Measurements from ENCODE around the gene CGREF1.
"Not testable (repeated sequence)": the region's sequence is repeated elsewhere in the genome, so short reads cannot be mapped to it uniquely, and the experiment has no call there.

CGREF1 gene

GRCh38 chr2:27111392-27112078 is 7.4 kb downstream of the CGREF1 start:
- not testable (repeated sequence) for DNase-seq (ENCODE audit: low read depth)

- DNase-seq (ENCODE audit: low read depth): not testable (repeated sequence)
Observed at GRCh38 chr2:27110603-27111352, 8.2 kb downstream of the CGREF1 start.

DNA sequence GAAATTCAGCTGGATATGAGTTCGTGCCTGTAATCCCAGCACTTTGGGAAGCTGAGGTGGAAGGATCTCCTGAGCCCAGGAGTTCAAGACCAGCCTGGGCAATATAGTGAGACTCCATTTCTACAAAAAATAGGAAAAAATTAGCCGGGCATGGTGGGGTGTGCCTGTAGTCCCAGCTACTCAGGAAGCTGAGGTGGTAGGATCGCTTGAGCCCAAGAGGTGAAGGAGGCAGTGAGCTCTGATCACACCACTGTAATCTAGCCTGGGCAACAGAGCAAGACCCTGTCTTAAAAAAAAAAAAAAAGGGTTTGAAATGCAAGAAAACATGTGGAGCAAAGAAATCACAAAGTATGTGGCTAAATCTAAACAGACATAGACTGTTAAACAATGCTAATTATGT is 9.8 kb downstream of the CGREF1 start:
- no peak for DNase-seq (ENCODE audit: low read depth)

DNA sequence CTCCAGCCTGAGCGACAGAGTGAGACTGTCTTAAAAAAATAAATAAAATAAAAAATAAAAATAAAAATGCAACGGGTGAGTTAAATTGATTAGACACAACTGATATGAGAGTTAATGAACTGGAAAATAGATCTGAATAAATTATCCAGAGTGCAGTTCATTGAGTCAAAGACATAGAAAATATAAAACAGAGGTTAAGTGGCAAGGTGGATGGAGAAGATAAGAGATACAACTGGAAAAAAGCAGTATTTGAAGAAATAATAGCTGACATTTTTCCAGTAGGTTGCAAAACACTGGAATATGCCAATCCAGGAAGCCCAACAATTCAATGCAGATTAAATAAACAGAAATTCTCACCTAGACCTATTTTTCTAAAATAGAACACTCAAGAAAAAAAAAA is 10.7 kb downstream of the CGREF1 start:
- DNase-seq (ENCODE audit: low read depth): no peak

DNA sequence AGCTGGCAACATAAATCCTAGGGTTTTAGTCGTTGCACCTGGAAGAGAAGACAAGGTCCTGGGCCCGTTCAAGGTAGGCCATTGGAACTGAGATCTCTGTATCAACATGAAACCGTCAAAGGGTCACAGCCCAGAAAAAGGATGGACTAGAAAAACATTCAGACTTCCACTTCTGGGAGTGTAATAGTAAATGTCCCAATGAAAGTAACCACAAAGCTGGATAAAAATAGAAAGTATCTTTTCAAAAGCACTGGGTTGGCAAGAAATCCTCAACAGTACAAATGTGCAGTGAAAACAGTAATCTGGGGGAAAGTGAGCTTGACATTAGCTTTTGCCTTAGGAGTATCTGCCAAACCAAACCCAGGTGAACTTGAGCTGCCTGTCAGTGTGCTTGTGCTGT is 12.9 kb downstream of the CGREF1 start:
- no peak for DNase-seq (ENCODE audit: low read depth)

DNA sequence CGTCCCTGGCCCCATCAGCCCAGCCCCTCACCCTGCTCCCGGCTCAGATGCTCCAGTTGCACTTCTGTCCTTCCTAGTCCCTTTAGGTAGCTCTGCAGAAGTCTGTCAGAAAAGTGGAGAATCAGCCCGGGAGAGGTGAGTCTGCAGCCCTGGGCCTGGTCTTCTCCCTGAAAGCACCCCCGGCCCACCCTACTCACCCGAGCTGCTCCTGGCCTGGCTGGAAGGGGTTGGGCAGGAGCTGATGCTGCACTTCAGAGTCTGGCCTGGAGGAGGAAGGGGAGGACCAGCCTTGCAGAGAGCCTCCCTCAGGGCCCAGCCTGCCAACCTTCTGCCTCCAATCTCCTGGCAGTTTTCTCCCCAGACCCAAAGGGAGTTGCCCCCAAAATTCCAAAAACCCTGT is 16.6 kb downstream of the CGREF1 start:
- no peak for DNase-seq (ENCODE audit: low read depth)

DNA sequence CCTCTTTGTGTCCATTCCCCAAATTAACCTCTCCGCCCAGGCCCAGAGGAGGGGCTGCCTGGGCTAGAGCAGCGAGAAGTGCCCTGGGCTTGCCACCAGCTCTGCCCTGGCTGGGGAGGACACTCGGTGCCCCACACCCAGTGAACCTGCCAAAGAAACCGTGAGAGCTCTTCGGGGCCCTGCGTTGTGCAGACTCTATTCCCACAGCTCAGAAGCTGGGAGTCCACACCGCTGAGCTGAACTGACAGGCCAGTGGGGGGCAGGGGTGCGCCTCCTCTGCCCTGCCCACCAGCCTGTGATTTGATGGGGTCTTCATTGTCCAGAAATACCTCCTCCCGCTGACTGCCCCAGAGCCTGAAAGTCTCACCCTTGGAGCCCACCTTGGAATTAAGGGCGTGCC is 18.9 kb downstream of the CGREF1 start:
- DNase-seq (ENCODE audit: low read depth): no peak

- no peak for DNase-seq (ENCODE audit: low read depth)
Observed at GRCh38 chr2:27099334-27099955, 19.5 kb downstream of the CGREF1 start.

- DNase-seq (ENCODE audit: low read depth): no peak
Observed at GRCh38 chr2:27097341-27097740, 21.6 kb downstream of the CGREF1 start.

GRCh38 chr2:27096748-27097297 is 22.1 kb downstream of the CGREF1 start:
- no peak for DNase-seq (ENCODE audit: low read depth)

DNA sequence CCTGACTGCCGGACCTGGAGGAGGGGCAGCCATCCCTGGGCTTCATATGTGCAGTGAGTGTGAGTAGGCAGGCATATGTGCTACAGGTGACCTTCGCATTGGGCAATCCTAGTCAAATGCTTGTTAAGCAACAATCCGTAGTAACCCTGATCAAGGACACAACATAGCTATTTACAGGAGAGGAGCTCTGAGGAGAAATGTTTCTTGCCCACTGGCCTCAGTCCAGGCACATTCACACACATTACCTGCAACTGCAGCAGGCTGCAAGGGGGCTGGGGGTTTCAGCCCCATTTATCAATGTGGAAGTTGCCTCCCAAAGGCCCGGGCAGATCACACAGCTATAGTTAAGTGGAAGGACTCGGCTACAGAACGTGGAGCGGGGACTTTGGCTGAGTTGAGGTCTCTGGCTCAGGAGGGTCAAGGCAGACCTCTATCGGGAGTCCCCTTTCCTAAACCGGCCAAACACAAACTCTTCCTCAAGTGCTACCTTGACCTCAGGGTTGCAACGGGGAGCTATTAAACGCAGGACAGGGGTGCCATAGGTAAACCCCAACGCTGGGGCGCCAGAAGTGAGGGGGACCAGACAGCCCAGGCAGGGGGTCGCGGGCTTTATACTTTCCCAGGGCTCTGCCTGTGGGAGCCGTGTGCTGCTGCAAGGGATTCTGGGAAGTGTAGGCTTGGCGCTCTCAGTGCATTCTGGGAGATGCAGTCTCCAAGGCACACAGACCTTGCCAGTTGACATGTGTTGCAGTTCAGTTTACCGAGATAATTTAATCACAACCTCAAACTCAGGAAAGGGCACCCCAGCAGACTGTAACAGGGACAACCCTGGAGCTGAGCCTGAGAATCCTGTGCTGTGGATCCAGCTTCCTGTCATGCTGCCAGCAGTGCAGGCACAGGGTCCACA is 22.9 kb downstream of the CGREF1 start:
- DNase-seq (ENCODE audit: low read depth): no peak

GRCh38 chr2:27095427-27095744 is 23.5 kb downstream of the CGREF1 start:
- no peak for DNase-seq (ENCODE audit: low read depth)

- no peak for DNase-seq (ENCODE audit: low read depth)
Observed at GRCh38 chr2:27094353-27094984, 24.5 kb downstream of the CGREF1 start.

DNA sequence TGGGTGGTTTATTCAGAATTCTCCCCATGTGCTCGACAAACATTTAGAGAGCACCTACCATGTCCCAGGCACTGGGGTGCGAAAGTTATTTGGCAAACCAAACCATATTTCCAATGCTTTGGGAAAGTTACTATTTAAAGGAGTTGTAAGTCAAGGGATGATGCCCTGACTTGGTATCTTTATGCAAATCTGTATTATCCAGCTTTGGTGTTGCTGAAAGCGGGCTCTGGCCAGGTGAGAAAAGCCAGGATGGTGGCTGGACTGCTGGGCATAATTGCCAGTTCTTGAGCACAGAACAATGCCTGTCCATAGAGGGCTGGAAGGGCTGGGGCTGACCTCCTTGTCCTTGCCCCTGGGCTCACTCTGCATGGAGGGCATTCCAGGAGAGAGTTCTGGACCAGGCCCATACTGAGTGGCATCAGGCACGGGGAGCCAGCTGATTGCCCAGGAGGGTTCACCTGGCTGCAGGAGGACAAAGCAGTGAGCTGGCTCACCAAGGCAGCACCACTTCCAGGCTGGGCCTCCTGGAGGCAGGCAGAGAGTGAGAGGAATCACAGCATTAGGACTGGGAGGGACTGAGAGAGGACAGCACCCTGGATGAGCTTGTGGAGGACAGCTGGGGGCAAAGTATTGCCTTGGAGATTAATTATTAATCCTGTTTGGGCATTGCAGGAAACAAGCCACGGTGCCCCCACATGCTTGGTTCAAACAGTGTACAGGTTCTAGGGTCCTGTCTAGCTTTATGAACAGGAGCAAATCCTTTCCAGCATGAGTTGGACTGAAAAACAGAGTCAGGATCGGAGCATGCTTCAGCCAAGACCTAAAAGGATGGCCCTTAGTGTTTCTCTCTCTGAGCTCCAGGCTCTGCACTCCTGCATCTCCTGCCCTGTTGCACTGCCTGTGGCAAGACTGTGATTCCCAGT is 25.2 kb downstream of the CGREF1 start:
- DNase-seq (ENCODE audit: low read depth): no peak

- no peak for DNase-seq (ENCODE audit: low read depth)
Observed at GRCh38 chr2:27092696-27093429, 26.1 kb downstream of the CGREF1 start.

GRCh38 chr2:27091746-27092695 is 26.9 kb downstream of the CGREF1 start:
- no peak for DNase-seq (ENCODE audit: low read depth)

DNA sequence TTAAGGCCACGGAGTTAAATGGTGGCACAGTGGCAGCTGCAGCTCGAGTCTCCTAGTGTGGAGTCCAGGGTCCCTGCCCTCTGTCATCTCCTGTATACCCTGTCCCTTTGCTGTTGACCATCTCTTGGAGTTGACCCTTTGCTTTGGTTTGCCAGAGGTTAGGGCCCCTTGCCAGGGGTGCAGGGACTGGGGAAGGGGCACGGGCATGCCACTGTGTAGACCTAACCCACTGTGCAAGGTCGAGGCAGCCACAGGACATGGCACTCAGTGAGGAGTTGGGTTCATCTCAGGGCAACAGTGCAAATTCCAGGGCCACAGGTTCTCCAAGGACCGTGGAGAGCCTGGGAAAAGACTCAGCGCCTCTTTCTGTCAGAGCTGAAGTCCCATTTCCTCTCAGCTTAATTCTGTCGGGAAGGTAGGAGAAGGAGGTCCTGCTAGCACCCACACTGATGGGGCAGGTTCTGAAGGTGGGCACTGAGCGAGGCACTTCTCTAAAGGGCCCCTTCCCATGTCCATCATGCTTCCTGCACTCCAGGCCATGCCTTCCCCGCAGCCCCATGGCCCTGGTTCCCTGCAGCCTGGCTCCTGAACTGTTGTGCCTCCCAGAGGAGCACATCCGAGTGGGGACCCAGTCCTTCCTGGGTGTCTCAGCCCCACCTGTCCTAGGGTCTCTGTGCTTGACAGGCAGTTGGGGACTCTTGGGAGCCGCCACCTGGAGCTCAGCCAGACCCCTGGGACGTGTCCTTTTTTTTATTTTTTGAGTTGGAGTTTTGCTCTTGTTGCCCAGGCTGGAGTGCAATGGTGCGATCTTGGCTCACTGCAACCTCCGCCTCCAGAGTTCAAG is 29.6 kb downstream of the CGREF1 start:
- DNase-seq (ENCODE audit: low read depth): no peak

GRCh38 chr2:27088634-27089033 is 30.3 kb downstream of the CGREF1 start:
- no peak for DNase-seq (ENCODE audit: low read depth)
